HG03439 (cell line): ENCODE data around the gene FAM83D.

Source experiments
- ATAC-seq: cut with Tn5 transposase; IDR thresholded peaks from one replicate; pipeline ENCODE4 v1.9.1; 2021; ENCODE audit warnings: mild to moderate bottlenecking, moderate library complexity; ENCODE audit not compliant: unreplicated experiment

The FAM83D gene

DNA sequence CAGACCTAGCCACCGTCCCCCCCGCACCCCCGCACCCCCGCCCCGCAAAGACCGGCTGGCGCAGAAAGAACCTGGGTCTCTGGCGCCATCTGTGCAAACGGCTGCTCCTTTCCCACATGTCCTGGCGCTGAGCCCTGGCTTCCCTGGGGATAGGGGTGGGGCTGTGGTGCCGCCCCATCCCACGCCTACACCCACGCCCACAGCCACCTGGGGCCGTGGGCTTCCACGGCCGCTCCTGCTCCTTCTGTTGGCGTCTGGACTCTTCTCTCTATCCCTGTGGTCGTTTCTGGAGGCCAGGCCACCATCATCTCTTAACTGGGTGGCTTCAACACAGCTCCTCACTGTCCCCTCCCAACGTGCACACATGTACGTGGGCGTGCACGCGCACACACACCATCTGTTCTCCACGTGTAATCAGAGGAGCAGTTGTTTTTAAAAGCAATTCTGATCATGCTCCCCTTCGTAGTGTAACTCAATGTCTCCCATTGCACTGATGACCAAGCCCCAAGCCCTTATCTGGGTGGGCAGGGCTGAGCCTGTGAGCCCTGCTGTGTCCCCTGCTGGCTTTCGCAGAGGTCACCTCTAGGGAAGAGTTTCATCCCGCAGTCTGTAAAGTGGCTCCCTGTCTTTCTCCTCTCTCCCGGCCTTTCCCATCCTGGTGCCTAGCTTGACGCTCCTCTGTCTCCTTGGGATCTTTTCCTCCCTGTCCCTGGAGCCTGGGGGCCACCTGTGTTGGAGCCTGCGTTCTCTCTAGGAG is 31.9 kb upstream of the FAM83D start:
- ATAC-seq: no peak

DNA sequence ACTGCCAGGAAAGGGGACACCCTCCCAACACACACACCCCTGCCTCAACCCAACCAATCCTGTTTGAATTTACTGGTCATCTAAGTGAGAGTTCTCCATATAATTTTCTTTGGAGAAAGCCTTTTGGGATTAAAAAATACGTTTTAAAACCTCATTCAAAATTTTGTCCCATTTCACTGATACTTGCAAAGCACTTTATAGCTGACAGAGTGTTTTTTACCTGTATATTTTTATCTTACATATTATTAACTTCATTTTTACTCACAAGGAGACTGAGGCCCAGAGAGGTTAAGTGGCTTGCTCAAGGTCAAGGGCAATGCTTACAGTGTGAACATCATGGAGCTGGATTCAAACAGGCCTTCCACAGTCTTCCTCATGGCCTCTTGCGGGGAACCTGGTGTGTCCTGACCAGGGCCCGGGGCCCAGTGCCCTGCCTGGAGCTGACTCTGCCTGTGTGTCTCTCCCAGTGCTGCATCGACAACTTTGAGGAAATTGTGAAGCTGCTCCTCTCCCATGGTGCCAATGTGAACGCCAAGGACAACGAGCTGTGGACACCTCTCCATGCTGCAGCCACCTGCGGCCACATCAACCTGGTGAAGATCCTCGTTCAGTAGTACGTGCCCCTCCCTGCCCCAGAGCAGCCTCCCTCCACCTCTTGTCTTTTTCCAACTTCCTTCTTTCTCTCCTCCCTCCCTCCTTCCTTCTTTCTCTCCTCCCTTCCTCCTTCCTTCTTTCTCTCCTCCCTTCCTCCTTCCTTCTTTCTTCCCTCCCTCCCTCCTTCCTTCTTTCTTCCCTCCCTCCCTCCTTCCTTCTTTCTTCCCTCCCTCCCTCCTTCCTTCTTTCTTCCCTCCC is 30.9 kb upstream of the FAM83D start:
- ATAC-seq: no peak

DNA sequence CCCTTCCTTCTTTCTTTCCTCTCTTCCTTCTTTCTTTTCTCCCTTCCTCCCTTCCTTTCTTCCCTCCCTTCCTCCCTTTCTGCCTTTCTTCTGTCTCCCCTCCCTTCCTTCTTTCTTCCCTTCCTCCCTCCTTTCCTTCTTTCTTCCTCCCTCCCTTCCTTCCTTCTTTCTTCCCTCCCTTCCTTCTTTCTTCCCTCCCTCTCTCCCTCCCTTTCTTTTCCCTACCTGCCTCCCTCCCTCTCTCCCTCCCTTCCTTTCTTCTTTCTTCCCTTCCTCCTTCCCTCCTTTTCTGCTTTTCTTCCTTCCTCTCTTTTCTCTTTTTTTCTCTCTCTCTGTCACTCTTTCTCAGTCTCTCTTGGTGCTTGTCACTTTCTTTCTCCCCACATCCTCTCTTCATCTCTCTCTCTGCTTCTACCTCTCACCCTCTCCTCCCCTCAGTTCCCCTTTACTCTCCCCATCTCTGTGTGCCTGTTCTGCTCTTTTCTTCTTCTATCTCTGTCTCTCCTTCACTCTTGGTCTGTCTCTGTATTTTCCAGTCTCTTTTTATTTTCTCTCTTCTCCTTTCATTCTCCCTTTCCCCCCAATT is 30.1 kb upstream of the FAM83D start:
- no peak for ATAC-seq

DNA sequence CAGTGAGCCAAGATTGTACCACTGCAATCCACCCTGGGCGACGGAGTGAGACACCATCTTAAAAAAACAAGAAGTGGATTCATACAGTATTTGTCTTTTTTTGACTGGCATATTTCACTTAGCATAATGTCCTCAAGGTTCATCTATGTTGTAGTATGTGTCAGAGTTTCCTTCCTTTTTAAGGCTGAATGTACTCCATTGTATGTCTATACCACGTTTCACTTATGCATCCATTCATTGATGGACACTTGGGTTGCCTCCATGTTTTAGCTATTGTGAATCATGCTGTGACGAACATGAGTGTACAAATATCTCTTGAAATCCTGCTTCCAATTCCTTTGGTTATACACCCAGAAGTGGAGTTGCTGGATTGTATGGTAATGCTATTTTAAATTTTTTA is 28.9 kb upstream of the FAM83D start:
- no peak for ATAC-seq

DNA sequence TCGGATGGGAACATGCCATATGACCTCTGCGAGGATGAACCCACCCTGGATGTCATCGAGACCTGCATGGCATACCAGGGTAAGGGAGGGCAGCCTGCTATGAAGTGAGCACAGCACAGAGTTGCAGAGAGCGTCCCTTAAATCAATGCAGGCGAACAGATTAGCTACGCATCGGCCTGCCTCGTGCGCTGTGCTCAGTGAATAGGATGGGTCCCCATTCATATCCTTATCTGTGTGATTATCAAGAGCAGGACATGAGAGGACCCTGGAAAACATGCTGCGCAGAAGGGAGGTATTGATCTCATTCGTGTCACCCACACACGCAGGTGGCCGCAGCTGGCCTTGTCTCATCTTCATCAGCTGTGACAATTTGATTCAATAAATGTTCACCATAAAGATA is 25.6 kb upstream of the FAM83D start:
- no peak for ATAC-seq

DNA sequence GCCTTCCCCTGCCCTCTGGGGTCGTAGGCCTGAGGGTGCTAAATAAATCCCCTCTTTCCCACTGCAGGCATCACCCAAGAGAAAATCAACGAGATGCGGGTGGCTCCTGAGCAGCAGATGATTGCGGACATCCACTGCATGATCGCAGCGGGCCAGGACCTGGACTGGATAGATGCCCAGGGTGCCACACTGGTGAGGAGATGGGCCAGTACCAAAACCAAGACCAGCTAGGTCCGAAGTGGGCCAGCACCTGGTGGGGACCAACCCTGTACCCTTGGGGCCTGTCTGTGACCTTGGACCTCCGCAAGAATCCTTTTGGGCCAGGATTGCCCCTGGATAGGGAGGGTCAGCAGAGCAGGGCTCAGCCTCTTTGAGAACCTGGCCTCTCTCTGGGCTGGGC is 23.6 kb upstream of the FAM83D start:
- no peak for ATAC-seq

DNA sequence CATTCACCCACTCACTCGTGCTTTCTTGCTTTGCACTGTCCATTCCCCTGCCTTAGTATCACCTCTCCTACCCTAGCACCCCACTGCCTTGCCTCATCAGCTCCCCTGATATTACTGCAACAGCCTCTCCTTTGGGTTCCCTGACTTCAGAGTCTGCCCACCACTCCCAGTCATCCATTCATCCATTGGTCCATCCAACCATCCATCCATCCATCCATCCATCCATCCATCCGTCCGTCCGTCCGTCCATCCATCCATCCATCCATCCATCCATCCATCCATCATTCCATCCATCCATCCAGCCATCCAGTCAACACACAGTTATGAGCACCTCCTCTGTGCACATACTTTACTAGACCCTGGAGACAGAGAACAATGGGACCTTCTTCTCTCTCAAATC is 22.9 kb upstream of the FAM83D start:
- no peak for ATAC-seq

DNA sequence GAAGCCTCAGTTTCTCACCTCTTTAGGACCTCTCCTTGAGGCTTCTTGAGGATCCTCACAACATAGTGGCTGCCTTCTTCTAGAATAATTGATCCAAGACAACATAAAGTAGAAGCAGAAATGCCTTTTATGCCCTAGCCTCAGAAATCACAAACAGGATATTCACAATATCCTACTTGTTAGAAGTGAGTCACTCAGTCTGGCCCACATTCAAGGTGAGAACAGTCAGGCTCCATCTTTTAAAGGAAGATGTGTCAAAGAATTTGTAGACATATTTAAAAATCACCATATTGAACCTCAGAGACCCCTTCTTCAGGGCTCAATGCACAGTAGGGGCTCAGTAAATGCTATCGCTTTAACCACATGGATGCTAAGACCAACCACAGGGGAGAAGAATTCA is 20.8 kb upstream of the FAM83D start:
- ATAC-seq: no peak

DNA sequence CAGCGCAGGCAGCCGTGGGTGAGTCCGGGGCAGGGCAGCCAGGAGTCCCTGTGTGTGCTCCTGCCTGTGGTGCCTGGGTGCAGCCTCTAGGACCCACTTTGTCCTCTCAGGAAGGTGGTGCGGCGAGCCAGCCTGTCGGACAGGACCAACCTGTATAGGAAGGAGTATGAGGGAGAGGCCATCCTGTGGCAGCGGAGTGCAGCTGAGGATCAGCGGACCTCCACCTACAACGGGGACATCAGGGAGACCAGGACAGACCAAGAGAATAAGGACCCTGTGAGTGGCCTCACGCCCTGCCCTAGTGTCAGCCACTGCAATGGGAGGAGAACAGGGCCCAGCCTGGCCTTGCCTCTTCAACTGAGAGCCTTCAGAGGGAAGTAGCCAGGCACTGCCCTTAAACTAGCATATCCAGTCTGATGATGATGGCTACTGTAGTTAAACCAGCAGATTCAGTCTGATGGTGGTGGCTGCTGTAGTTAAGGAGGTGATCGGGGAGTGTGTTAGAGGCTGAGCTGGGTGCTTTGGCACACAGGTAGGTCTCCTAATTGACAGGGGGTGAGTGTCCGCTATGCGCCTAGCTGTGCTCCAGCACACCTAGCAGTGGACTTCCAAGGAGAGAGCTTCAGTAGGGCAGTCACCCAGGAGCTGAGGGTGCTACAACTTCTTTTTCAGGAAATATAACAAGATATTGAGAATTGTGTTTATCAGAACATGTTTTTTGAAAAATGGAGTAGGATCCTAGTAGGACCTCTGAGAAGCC is 18.1 kb upstream of the FAM83D start:
- ATAC-seq: no peak

DNA sequence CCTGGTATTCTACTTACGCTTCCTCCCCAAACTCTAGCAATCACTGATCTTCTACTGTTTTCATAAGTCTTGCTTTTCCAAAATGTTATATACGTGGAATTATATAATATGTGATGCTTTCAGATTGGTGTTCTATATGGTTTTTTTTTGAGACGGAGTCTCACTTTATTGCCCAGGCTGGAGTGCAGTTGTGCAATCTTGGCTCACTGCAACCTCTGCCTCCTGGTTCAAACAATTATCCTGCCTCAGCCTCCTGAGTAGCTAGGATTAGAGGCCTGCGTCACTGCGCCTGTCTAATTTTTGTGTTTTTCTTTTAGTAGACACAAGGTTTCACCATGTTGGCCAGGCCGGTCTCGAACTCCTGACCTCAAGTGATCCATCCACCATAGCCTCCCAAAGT is 10.9 kb upstream of the FAM83D start:
- no peak for ATAC-seq

DNA sequence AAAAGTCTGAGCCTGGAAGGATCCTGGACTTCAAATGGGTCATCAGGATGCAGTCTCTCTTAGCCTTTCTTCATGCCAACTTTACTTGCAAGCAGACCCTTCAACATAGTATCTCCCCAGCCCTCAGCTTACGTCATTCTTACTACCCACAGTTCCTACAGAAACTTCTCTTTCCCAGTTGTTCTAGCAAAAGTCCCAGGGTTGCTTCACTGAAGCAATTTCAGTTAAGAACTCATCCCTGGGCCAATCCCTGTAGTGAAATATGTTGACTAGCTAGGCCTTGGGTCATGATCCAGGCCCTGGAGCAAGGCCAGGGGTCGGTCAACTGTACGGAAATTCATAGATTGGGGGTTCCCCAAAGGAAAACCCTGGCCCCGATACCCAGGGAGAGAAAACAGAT is 8.6 kb upstream of the FAM83D start:
- ATAC-seq: no peak

DNA sequence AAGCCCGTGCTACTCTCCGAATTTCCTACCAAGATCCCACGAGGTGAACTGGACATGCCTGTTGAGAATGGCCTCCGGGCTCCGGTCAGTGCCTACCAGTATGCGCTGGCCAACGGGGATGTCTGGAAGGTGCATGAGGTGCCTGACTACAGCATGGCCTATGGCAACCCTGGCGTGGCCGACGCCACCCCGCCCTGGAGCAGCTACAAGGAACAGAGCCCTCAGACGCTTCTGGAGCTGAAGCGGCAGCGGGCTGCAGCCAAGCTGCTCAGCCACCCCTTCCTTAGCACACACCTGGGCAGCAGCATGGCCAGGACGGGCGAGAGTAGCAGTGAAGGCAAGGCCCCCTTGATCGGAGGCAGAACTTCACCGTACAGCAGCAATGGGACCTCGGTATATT is 8.0 kb upstream of the FAM83D start:
- no peak for ATAC-seq

DNA sequence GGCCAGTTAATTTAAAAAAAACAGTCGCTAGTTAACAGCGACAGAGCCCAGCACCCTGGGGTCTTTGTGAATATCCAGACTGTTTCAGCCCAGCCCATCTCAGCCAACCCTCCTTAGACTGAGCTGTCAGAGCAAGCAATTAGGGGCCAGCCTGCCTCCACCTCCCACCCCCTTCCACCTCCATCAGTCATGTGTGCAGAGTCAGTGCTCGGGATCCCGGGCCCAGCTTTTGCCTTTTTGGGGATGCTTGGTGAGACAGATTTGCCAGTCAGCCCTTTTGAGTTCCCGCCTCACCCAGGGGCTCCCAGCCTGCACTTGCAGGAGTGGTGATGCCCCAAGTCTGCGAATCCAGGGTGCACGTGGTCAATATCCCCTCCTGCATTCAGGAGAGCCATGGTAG is 6.5 kb upstream of the FAM83D start:
- no peak for ATAC-seq

DNA sequence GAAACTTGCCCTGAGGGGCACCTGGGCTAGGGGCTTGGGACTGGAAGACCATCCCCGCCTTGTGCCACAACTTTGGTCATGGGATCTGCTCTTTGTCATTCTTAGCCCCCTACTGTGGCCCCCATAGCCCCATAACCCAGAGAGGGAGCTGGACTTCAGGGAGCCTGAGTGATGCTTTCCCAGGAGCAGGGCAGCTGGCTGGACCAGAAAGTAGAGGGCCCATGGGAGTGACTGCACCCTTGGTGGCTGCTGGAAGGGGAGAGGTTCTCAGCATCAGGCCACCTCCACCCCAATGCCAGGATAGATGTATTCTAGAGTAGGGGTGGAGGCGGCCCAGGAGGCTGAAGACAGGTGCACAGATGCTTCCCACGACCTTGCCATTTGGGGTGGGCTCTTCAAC is 5.8 kb upstream of the FAM83D start:
- no peak for ATAC-seq

DNA sequence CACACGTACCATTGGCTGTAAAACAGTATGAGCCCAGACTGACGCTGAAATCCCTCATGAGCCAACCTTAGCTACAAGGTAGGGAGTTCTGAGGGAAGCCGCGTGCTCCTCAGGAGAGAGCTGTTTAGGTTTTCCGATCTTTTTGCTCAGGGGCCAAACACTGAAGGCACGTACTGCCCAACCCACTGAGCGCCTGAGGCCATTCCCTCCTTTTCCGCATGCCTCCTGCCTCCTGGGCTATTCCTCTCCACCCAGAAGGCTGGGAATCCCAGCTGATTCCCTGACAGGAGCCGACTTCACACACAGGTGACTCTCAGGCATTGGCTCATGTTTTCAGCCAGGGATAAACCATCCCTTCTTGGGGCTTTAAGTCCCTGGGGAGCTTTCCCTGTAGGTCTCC is 5.4 kb upstream of the FAM83D start:
- no peak for ATAC-seq

DNA sequence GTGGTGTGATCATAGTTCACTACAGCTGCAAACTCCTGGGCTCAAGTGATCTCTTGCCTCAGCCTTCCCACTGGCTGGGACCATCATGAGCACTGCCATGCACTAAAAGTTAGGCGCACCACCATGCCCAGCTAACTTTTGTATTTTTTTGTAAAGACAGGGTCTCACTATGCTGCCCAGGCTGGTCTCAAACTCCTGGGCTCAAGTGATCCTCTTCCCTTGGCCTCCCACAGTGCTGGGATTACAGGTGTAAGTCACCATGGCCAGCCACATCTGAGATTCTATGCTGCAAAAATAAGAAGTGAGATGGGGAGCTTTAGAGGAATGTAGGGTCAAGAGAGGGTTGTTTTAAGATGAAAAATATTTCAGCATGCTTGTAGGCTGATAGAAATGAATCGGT is 1.5 kb upstream of the FAM83D start:
- no peak for ATAC-seq

DNA sequence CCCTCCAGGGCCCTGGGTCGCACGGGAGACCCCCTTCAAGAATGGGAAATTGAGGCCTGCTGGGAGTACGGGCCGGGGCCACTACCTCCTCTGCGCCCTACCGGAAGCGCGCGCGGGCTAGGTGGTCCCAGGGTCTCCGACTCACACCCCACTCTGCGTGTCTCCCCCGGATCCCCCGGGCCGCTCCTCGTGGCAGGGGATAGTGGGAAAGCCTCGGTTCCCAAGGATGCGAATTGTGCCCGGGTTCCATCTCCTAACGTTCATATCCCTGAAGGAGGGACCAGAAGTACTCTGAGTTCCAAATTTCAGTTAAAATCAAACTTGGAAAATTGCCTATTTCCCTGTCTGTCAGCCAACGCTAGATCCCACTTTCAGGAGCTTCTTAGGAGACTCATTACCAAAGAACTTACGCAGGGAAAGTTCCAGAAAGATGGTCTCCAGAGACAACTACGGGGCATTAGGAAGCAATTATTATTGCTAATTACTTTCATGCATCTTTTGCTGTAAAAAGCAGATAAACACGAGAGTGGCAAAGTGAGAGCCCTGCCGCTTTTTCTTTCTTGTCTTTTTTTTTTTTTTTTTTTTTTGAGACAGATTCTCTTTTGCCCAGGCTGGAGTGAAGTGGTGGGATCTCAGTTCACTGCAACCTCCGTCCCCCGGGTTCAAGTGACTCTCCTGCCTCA is 858 bp downstream of the FAM83D start:
- ATAC-seq: peak; percentile 9

DNA sequence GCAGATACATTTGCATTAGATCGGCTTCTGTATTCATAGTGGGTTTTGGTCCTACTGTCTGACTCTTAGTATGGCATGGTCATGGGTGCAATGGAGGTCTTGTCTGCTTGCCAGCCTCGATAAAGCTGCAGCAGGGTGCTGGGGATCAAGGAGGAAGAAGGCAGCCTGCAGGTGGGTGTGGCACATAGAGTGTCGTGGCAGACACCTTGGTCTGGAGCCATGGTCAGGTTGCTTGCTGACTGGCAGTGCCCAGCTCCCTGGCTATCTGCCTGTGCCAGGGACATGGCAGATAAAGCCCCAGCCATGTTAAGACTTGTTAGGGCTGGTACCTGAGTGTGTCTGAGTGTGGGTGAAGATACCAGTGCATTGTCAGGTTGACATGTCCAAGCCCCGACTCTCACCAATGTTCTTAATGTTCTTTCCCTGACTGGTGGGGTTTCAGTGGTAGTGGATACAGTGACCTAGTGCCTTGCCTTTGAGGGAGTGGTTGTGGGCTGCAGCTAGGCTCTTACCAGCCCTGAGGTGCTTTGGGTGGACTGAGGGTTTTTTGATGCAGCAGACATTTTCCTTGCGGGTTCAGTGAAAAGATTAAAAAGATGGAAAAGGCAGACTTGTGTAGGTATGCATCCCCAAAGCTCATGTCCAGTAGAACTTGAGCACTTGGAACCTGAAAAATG is 1.8 kb downstream of the FAM83D start:
- ATAC-seq: no peak

DNA sequence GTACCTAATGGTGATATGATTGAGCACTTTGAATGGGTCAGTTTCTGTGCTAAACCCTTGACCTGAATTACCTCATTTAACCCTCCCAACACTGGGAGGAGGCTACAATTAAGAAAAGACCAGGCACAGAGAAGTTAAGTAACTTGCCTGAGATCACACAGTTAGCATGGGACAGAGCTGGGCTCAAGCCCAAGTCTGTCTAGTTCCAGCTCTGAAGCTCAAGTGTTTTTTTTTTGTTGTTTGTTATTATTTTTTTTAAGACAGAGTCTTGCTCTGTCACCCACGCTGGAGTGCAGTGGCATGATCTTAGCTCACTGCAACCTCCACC is 4.0 kb downstream of the FAM83D start:
- no peak for ATAC-seq

DNA sequence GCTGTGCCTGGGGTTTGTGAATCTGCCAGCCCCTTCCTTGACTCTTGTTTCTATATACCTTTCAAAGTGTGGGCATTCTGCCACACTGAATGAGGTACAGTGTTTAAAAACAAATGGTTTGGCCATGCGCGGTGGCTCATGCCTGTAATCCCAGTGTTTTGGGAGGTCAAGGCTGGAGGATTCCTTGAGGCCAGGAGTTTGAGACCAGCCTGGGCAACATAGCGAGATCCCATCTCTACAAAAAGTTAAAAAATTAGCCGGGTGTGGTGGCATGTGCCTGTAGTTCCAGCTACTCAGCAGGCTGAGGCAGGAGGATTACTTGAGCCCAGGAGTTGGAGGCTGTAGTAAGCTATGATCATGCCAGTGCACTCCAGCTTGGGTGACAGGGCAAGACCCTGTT is 5.8 kb downstream of the FAM83D start:
- ATAC-seq: no peak
